Measurements from ENCODE around the gene SLC8A2. TPM values are rescaled to one million over a fixed set of nuclear protein-coding genes. Genes with fewer than 3 reads are reported as not detected.

The SLC8A2 gene
- total and polyA plus RNA-seq, 2 of the 4 experiments (the other 2 are of a cell fraction) = 0.05 TPM; not detected in 1

DNA sequence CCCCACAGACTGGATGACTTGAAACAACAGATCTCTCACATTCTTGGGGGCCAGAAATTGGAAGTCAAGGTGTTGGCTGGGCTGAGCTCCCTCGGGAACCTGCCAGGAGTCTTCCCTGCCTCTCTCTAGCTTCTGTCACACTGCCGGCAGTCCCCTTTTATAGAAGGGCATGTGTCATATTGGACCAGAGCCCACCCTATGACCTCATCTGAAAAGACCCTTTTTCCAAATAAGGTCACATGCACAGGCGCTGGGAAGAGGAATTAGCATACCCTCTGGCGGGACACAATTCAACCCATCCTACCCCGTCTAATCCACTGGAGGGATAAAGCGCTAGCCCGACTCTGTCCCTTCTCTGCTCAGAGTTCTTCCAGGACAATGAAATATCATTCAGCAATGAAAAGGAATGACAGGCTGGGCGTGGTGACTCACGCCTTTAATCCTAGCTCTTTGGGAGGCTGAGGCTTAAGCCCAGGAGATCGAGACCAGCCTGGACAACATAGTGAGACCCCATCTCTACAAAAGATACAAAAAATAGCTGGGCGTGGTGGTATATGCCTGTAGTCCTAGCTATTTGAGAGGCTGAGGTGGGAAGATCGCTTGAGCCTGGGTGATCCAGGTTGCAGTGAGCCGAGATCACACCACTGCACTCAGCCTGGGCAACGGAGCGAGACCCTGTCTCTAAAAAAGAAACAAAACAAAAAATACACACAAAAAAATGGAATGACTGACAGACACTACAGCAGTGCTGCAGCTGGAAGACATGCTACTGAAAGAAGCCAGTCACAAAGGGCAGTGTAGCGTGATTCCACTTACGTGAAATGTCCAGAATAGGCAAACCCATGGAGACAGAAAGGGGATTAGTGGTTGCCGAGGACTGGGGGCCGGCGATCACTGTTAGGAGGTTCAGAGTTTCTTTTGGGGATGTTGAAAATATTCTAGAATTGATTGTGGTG is 80.9 kb downstream of the SLC8A2 start:
- Histone ChIP-seq H3K27me3 (ENCODE audit: control insufficient read depth, insufficient read depth, low read length) (peaks cover 8% of the 10 kb centered on the region; the same call in 1 of the 2 replicates), H4K8ac (ENCODE audit: low read depth in 2 of 2, low read length in 2 of 2) (no peak overlapping the region), H3K9me1 (ENCODE audit: insufficient read depth, low read length) (no peaks in the 10 kb centered on the region), H3K4ac (ENCODE audit: low read depth, low read length) (no peak overlapping the region), H3K79me1 (ENCODE audit: low read depth in 1 of 2, low read length in 2 of 2) (no peaks in the 10 kb centered on the region), H2BK20ac (ENCODE audit: low read depth, low read length) (no peak overlapping the region), H4K5ac (ENCODE audit: low read depth, low read length) (no peak overlapping the region), H3K56ac (ENCODE audit: extremely low read depth, insufficient read depth, low read length) (no peak overlapping the region), H3K4me2 (ENCODE audit: low read depth, low read length) (no peak overlapping the region), H3K36me3 (ENCODE audit: control insufficient read depth, insufficient read depth, low read length) (no peaks in the 10 kb centered on the region), H4K20me1 (ENCODE audit: insufficient read depth, low read length) (no peaks in the 10 kb centered on the region), H3K27ac (ENCODE audit: insufficient read depth, low read length) (no peak overlapping the region), H3K4me1 (ENCODE audit: control insufficient read depth, insufficient read depth, low read length) (peaks cover 3% of the 10 kb centered on the region), H2AFZ (replicated peaks; ENCODE audit: low read length, poor library complexity) (no peak overlapping the region), H3K18ac (ENCODE audit: low read depth, low read length) (no peak overlapping the region), H3K9ac (ENCODE audit: low read depth, low read length) (no peak overlapping the region), H2BK15ac (ENCODE audit: low read depth, low read length) (no peak overlapping the region), H3K14ac (replicated peaks; ENCODE audit: low read depth, low read length) (no peak overlapping the region), H2BK5ac (ENCODE audit: low read depth, low read length, poor library complexity, severe bottlenecking) (no peak overlapping the region), H2AK9ac (replicated peaks; ENCODE audit: low read depth, low read length, poor library complexity) (no peak overlapping the region), H2AK5ac (ENCODE audit: low read depth, low read length) (peak overlapping the region; percentile 16; the same call in 1 of the 2 replicates), H3K23ac (ENCODE audit: low read depth, low read length) (no peak overlapping the region), H3K9me3 (ENCODE audit: control insufficient read depth, insufficient read depth, low read length) (no peaks in the 10 kb centered on the region), H2BK120ac (ENCODE audit: low read depth, low read length) (no peak overlapping the region), H4K91ac (ENCODE audit: insufficient read depth, low read depth, low read length) (no peak overlapping the region), H3K4me3 (ENCODE audit: insufficient read depth, low read depth, low read length) (no peak overlapping the region)
- dilution Hi-C loops (cut with HindIII; ENCODE audit: low sequenced_read_pairs, unreplicated experiment) = no loop called here
- ChIA-PET POLR2A (ENCODE audit: unreplicated experiment) (no interaction called here), CTCF (interaction anchor here (0.5 to 1.7 kb wide), 13 partner anchors 9 to 129 kb away, joined by 3 to 8 read pairs (median 3); partner anchors contain the start of genes DHX34 and MEIS3)
- BruUV-seq (replicated peaks) = no TSS peak
- in situ Hi-C loops (cut with MboI; ENCODE audit: low sequenced_read_pairs) = no loop called here
- no CpG with 5 or more reads among the region's 20 CpGs for WGBS, 2 experiments (ENCODE audit: extremely low coverage in 2 of 2, insufficient read length in 1 of 2)
- no peak for ATAC-seq (ENCODE audit: low read depth)
- DNase-seq = no peak
- TF ChIP-seq MAZ (IDR thresholded peaks at IDR 0.05; ENCODE audit: borderline replicate concordance, low read depth, low read length) (no peak), NFE2L2 (IDR thresholded peaks at IDR 0.05; ENCODE audit: low read depth, low read length) (no peak), MXI1 (IDR thresholded peaks at IDR 0.05; ENCODE audit: borderline replicate concordance, low read depth, low read length) (no peak), BHLHE40 (IDR thresholded peaks at IDR 0.05; ENCODE audit: low read depth, low read length) (no peak), CHD1 (IDR thresholded peaks at IDR 0.05; ENCODE audit: low read depth, low read length) (no peak), POLR2A (IDR thresholded peaks at IDR 0.05; ENCODE audit: low read depth, low read length) (no peak), MAFK (IDR thresholded peaks at IDR 0.05; ENCODE audit: low read depth, low read length) (no peak), RFX5 (IDR thresholded peaks at IDR 0.05; ENCODE audit: low read depth, low read length) (no peak)
- TF ChIP-seq, protein P1, sequence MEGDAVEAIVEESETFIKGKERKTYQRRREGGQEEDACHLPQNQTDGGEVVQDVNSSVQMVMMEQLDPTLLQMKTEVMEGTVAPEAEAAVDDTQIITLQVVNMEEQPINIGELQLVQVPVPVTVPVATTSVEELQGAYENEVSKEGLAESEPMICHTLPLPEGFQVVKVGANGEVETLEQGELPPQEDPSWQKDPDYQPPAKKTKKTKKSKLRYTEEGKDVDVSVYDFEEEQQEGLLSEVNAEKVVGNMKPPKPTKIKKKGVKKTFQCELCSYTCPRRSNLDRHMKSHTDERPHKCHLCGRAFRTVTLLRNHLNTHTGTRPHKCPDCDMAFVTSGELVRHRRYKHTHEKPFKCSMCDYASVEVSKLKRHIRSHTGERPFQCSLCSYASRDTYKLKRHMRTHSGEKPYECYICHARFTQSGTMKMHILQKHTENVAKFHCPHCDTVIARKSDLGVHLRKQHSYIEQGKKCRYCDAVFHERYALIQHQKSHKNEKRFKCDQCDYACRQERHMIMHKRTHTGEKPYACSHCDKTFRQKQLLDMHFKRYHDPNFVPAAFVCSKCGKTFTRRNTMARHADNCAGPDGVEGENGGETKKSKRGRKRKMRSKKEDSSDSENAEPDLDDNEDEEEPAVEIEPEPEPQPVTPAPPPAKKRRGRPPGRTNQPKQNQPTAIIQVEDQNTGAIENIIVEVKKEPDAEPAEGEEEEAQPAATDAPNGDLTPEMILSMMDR (conservative IDR thresholded peaks at IDR 0.05; ENCODE audit: low read depth, low read length) = no peak
- TF ChIP-seq, protein P2, sequence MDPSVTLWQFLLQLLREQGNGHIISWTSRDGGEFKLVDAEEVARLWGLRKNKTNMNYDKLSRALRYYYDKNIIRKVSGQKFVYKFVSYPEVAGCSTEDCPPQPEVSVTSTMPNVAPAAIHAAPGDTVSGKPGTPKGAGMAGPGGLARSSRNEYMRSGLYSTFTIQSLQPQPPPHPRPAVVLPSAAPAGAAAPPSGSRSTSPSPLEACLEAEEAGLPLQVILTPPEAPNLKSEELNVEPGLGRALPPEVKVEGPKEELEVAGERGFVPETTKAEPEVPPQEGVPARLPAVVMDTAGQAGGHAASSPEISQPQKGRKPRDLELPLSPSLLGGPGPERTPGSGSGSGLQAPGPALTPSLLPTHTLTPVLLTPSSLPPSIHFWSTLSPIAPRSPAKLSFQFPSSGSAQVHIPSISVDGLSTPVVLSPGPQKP (IDR thresholded peaks at IDR 0.05; ENCODE audit: borderline replicate concordance, low read depth, low read length) = no peak
- intact Hi-C loops (cut with micrococcal nuclease) = loop anchor here (1.0 kb wide), 3 partner anchors 42 to 107 kb away; partner anchors contain the start of gene DHX34

Measured in IMR-90 (cell line).